GM12878 (cell line): Measurements from ENCODE around the gene GTPBP3. TPM values are rescaled to one million over a fixed set of nuclear protein-coding genes. Genes with fewer than 3 reads are reported as not detected.

Experiments used
- ATAC-seq: fragments of 200-7000 bp; cut with Tn5 transposase; 3 replicates; pipeline ENCODE4 v1.9.1; 2020; ENCODE audit warnings: mild to moderate bottlenecking, moderate library complexity
- BruUV-seq: library from RNA; stranded (reverse); fragments of 400-500 nt; replicated peaks from 2 replicates; lab custom pipeline; 2021; lab: Mats Ljungman, UMichigan
- CTCF ChIA-PET: fragments of 300-600 bp; sonication (Branson Sonifier 250); formaldehyde crosslinking; extraction: SDS; loops from one replicate; lab custom pipeline; 2021; ENCODE audit warnings: inconsistent platforms; lab: Yijun Ruan, JAX
- POLR2A ChIA-PET: fragments of 350-600 bp; formaldehyde crosslinking; extraction: SDS; loops from one replicate; lab custom pipeline; 2021; ENCODE audit warnings: inconsistent platforms; lab: Charles Lee
- RAD21 ChIA-PET: fragments of 300-600 bp; sonication (Branson Sonifier 250); formaldehyde crosslinking; loops from one replicate; lab custom pipeline; 2023; ENCODE audit warnings: antibody characterized with exemption; ENCODE audit not compliant: unreplicated experiment; lab: Charles Lee
- SMC1A ChIA-PET: fragments of 300-600 bp; sonication (Branson Sonifier 250); formaldehyde crosslinking; loops from one replicate; lab custom pipeline; 2023; ENCODE audit not compliant: unreplicated experiment, uncharacterized antibody; lab: Charles Lee
- DNase-seq: peaks from one replicate; pipeline ENCODE4 v3.0.0-alpha.2; 2011; ENCODE audit warnings: low read depth, low spot score
- FAIRE-seq: peaks from 3 replicates; lab custom pipeline; 2011; peaks lifted over from hg19 to GRCh38; lab: Jason Lieb, UNC
- H2AFZ ChIP-seq: 2 replicates; pipeline ENCODE4 v1.6.0; 2011; ENCODE audit warnings: low read depth, low read length, control low read depth; ENCODE audit not compliant: control insufficient read depth
- H3K27ac ChIP-seq: 2 replicates; pipeline ENCODE4 v1.5.1; 2011; ENCODE audit warnings: control low read depth; ENCODE audit not compliant: control insufficient read depth, insufficient read depth
- H3K27me3 ChIP-seq, 2 experiments: replicated peaks in 1 of 2; 2 replicates each; pipeline versions ENCODE4 v1.6.0 to v1.6.1; 2011; ENCODE audit warnings: low read length in 1 of 2; ENCODE audit not compliant: control insufficient read depth in 2 of 2, insufficient read depth in 2 of 2
- H3K36me3 ChIP-seq, 2 experiments: 2 replicates each; pipeline ENCODE4 v1.5.1; 2011; ENCODE audit warnings: low read length in 1 of 2; ENCODE audit not compliant: control insufficient read depth in 2 of 2, insufficient read depth in 2 of 2
- H3K4me1 ChIP-seq: 2 replicates; pipeline ENCODE4 v1.6.1; 2011; ENCODE audit warnings: mild to moderate bottlenecking, low read length, moderate library complexity, mixed read lengths; ENCODE audit not compliant: control insufficient read depth, insufficient read depth
- H3K4me2 ChIP-seq: 2 replicates; pipeline ENCODE4 v1.6.0; 2011; ENCODE audit warnings: control low read depth; ENCODE audit not compliant: control insufficient read depth, insufficient read depth
- H3K4me3 ChIP-seq: fragments of 200-600 bp; sonication (generic); 2 replicates; pipeline ENCODE4 v1.5.1; 2016
- H3K79me2 ChIP-seq: 2 replicates; pipeline ENCODE4 v1.6.0; 2011; ENCODE audit warnings: low read length; ENCODE audit not compliant: control insufficient read depth, insufficient read depth
- H3K9ac ChIP-seq: 2 replicates; pipeline ENCODE4 v1.8.0; 2011; ENCODE audit warnings: low read length, control low read depth, mixed read lengths; ENCODE audit not compliant: control insufficient read depth, insufficient read depth
- H3K9me3 ChIP-seq: replicated peaks from 3 replicates; pipeline ENCODE4 v1.5.1; 2011; ENCODE audit warnings: mild to moderate bottlenecking, low read length; ENCODE audit not compliant: control insufficient read depth, insufficient read depth
- H4K20me1 ChIP-seq: 2 replicates; pipeline ENCODE4 v1.6.0; 2011; ENCODE audit not compliant: control insufficient read depth, insufficient read depth
- BHLHE40 ChIP-seq, 2 experiments: fragments of 450-650 bp in 1 of 2; IDR thresholded peaks; 2 replicates each; pipeline ENCODE4 v1.6.1; 2011 to 2017; ENCODE audit warnings: low read depth in 2 of 2, borderline replicate concordance in 1 of 2, improper control_type of control experiment in 1 of 2, low read length in 1 of 2, mild to moderate bottlenecking in 1 of 2
- CREB1 ChIP-seq: IDR thresholded peaks from 2 replicates; pipeline ENCODE4 v1.6.1; 2012; ENCODE audit warnings: low read depth, mild to moderate bottlenecking, inconsistent platforms
- CREM ChIP-seq: IDR thresholded peaks from 2 replicates; pipeline ENCODE4 v1.6.1; 2014; ENCODE audit warnings: antibody characterized with exemption, low read depth
- GABPA ChIP-seq: IDR thresholded peaks from 2 replicates; pipeline ENCODE4 v1.6.1; 2014; ENCODE audit warnings: antibody characterized with exemption, low read depth, mild to moderate bottlenecking, inconsistent platforms
- HDAC6 ChIP-seq: fragments of 200-600 bp; sonication (generic); IDR thresholded peaks from one replicate; pipeline ENCODE4 v1.8.0; 2017; ENCODE audit warnings: antibody characterized with exemption; ENCODE audit not compliant: unreplicated experiment
- IKZF1 ChIP-seq: fragments of 450-650 bp; conservative IDR thresholded peaks from 2 replicates; pipeline ENCODE4 v1.6.1; 2017; ENCODE audit warnings: antibody characterized with exemption, mild to moderate bottlenecking
- NR2F1 ChIP-seq: fragments of 450-650 bp; conservative IDR thresholded peaks from 2 replicates; pipeline ENCODE4 v1.6.1; 2017; ENCODE audit warnings: mild to moderate bottlenecking
- SMARCA5 ChIP-seq: fragments of 450-650 bp; IDR thresholded peaks from 2 replicates; pipeline ENCODE4 v1.6.1; 2017; ENCODE audit warnings: mild to moderate bottlenecking
- SUPT20H ChIP-seq: IDR thresholded peaks from 2 replicates; pipeline ENCODE4 v1.6.1; 2011; ENCODE audit warnings: low read depth, mild to moderate bottlenecking, low read length, moderate library complexity, borderline replicate concordance; ENCODE audit not compliant: control insufficient read depth
- TCF3 ChIP-seq: IDR thresholded peaks from 2 replicates; pipeline ENCODE4 v1.6.1; 2012; ENCODE audit warnings: low read depth, mild to moderate bottlenecking, low read length, borderline replicate concordance; ENCODE audit not compliant: insufficient read depth
- ZNF207 ChIP-seq: fragments of 450-650 bp; IDR thresholded peaks from 2 replicates; pipeline ENCODE4 v1.6.1; 2014; ENCODE audit warnings: antibody characterized with exemption, mild to moderate bottlenecking, borderline replicate concordance
- WGBS: methylation state at CpG from one replicate; pipeline ENCODE4 v1.1.6; 2016; ENCODE audit warnings: low lambda C conversion rate; ENCODE audit not compliant: insufficient replicate concordance, insufficient coverage; ENCODE audit errors: missing lambda C conversion rate; 5-methylcytosine and 5-hydroxymethylcytosine counted together
- in situ Hi-C: fragments of 300-500 bp; cut with MboI; formaldehyde crosslinking; loops from 9 replicates; pipeline ENCODE4 v1.14.3; 2018; ENCODE audit warnings: mixed read lengths
- intact Hi-C: fragments of 100-400 bp; cut with micrococcal nuclease; formaldehyde crosslinking; loops from one replicate; pipeline ENCODE4 v1.14.2; 2022; ENCODE audit not compliant: unreplicated experiment
- polyA plus RNA-seq, 11 experiments: library from polyadenylated mRNA; depleted of rRNA in 4 of 11; unstranded in 6 of 11; stranded (reverse) in 5 of 11; fragments of >200 nt; fragmentation: Nextera tagmentation in 4 of 11; fragmentation: Illumina TruSeq in 1 of 11; extraction: Ambion mirVana in 4 of 11; extraction: Trizol in 1 of 11; gene quantifications; 1 replicate in 1 of 11; 2 replicates in 10 of 11; pipeline versions ENCODE4 v1.2.1 to v1.2.3, GENCODE V29; 2011 to 2016; ENCODE audit warnings: inconsistent platforms in 2 of 11, missing spikeins in 2 of 11, low read depth in 1 of 11
- total RNA-seq, 4 experiments: library from RNA; depleted of rRNA in 3 of 4; stranded (reverse); fragments of >200 nt in 3 of 4; fragmentation: Illumina TruSeq in 1 of 4; extraction: Trizol in 1 of 4; gene quantifications; 2 replicates each; pipeline versions ENCODE4 v1.2.1 to v1.2.3, GENCODE V29; 2013 to 2021
- TF ChIP-seq, protein P1 (sequence below): fragments of 450-650 bp; formaldehyde crosslinking; IDR thresholded peaks from 2 replicates; pipeline ENCODE4 v1.5.0; 2022; ENCODE audit warnings: mild to moderate bottlenecking, missing genetic modification characterization
- TF ChIP-seq, protein P2 (sequence below): fragments of 450-650 bp; IDR thresholded peaks from 2 replicates; pipeline ENCODE4 v1.6.1; 2016; ENCODE audit warnings: mild to moderate bottlenecking
- TF ChIP-seq, protein P3 (sequence below): fragments of 450-650 bp; IDR thresholded peaks from 2 replicates; pipeline ENCODE4 v1.6.1; 2017; ENCODE audit warnings: mild to moderate bottlenecking, moderate library complexity

The GTPBP3 gene
- total and polyA plus RNA-seq, 10 of the 15 experiments (the other 5 are each of a cell fraction or from before 2014, with no cell fraction given), result 2.9 to 46.8 (median 15.4) TPM

DNA sequence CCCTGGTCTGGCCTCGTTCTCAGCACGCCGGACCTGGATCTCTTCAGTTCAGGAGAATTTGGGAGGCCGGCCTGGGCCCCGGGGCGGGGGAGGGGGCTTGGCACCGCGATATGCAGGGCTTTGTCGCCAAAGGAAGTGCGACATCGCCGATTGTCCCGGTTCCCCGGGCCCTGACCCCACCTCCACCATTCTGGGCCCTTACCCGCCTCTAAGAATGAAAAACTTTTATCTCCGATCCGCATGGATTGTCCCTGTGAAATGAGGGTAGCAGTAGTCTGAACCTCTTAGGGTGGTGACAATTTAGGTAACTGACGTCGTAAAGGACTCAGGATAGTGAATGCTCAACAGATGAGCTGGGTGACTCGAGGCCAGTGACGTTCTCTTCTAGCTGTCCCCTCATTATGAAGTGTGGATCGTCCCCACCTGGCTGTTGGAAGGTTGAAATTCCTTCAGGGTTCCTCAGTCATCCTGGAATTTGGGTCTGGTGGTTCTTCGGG is 27.3 kb upstream of the GTPBP3 start:
- WGBS, result 11% methylated on average over 14 of the region's 23 CpGs
- DNase-seq (no peak), ATAC-seq (no peak), FAIRE-seq (no peak)
- H3K27me3 ChIP-seq, result no peaks in the 10 kb centered on the region
- peak overlapping the region; percentile 88 for H3K27ac ChIP-seq
- H2AFZ ChIP-seq, result peak overlapping the region; percentile 46; the same call in 1 of the 2 replicates
- peak overlapping the region; percentile 80 for H3K9ac ChIP-seq
- intact Hi-C loops, result loop anchor here (1.0 to 10.0 kb wide), 2 partner anchors 24 to 415 kb away; partner anchors contain the start of gene ANO8
- ChIA-PET POLR2A (interaction anchor here (1.2 to 2.9 kb wide), 4 partner anchors 17 to 95 kb away, joined by 3 to 24 read pairs (median 6); partner anchors contain the start of genes ANO8 and BST2), RAD21 (interaction anchor here (1.0 kb wide), 1 partner anchor 13 kb away, joined by 3 read pairs; no protein-coding TSS in a partner anchor), SMC1A (no interaction called here), CTCF (interaction anchor here (1.2 kb wide), 1 partner anchor 25 kb away, joined by 5 read pairs; no protein-coding TSS in a partner anchor)
- peaks cover 5 to 13% of the 10 kb centered on the region in 2 experiments; a peak in 3 of 4 replicates for H3K36me3 ChIP-seq
- in situ Hi-C loops, result no loop called here
- H3K79me2 ChIP-seq, result peaks cover 37% of the 10 kb centered on the region
- H3K4me1 ChIP-seq, result peaks cover 19% of the 10 kb centered on the region
- no TSS peak for BruUV-seq
- H4K20me1 ChIP-seq, result peaks cover 3% of the 10 kb centered on the region; the same call in 1 of the 2 replicates
- H3K4me2 ChIP-seq, result peak overlapping the region; percentile 98
- no peaks in the 10 kb centered on the region for H3K9me3 ChIP-seq
- H3K4me3 ChIP-seq, result peak overlapping the region; percentile 96
- no peak for TF ChIP-seq TCF3
- TF ChIP-seq ZNF207, result no peak
- TF ChIP-seq SUPT20H, result no peak
- TF ChIP-seq, protein P1, sequence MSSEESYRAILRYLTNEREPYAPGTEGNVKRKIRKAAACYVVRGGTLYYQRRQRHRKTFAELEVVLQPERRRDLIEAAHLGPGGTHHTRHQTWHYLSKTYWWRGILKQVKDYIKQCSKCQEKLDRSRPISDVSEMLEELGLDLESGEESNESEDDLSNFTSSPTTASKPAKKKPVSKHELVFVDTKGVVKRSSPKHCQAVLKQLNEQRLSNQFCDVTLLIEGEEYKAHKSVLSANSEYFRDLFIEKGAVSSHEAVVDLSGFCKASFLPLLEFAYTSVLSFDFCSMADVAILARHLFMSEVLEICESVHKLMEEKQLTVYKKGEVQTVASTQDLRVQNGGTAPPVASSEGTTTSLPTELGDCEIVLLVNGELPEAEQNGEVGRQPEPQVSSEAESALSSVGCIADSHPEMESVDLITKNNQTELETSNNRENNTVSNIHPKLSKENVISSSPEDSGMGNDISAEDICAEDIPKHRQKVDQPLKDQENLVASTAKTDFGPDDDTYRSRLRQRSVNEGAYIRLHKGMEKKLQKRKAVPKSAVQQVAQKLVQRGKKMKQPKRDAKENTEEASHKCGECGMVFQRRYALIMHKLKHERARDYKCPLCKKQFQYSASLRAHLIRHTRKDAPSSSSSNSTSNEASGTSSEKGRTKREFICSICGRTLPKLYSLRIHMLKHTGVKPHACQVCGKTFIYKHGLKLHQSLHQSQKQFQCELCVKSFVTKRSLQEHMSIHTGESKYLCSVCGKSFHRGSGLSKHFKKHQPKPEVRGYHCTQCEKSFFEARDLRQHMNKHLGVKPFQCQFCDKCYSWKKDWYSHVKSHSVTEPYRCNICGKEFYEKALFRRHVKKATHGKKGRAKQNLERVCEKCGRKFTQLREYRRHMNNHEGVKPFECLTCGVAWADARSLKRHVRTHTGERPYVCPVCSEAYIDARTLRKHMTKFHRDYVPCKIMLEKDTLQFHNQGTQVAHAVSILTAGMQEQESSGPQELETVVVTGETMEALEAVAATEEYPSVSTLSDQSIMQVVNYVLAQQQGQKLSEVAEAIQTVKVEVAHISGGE (CRISPR knock-in tag), result peak; percentile 77
- no peak for TF ChIP-seq IKZF1
- 0 out of 2 replicates have a peak, but pooled peaks have one; percentile 0 for TF ChIP-seq SMARCA5
- TF ChIP-seq, protein P2, sequence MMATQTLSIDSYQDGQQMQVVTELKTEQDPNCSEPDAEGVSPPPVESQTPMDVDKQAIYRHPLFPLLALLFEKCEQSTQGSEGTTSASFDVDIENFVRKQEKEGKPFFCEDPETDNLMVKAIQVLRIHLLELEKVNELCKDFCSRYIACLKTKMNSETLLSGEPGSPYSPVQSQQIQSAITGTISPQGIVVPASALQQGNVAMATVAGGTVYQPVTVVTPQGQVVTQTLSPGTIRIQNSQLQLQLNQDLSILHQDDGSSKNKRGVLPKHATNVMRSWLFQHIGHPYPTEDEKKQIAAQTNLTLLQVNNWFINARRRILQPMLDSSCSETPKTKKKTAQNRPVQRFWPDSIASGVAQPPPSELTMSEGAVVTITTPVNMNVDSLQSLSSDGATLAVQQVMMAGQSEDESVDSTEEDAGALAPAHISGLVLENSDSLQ, result no peak
- peak; percentile 46; the same call in 1 of the 2 replicates for TF ChIP-seq CREM
- TF ChIP-seq NR2F1, result 0 out of 2 replicates have a peak, but pooled peaks have one; percentile 57
- peak; percentile 80; the same call in 1 of the 2 replicates for TF ChIP-seq GABPA
- no peak for TF ChIP-seq BHLHE40 (IDR thresholded peaks at IDR 0.05; ENCODE audit: borderline replicate concordance in 1 of 2, low read depth in 2 of 2, low read length in 1 of 2)
- TF ChIP-seq CREB1, result peak; percentile 67; the same call in 1 of the 2 replicates
- TF ChIP-seq HDAC6, result no peak
- TF ChIP-seq, protein P3, sequence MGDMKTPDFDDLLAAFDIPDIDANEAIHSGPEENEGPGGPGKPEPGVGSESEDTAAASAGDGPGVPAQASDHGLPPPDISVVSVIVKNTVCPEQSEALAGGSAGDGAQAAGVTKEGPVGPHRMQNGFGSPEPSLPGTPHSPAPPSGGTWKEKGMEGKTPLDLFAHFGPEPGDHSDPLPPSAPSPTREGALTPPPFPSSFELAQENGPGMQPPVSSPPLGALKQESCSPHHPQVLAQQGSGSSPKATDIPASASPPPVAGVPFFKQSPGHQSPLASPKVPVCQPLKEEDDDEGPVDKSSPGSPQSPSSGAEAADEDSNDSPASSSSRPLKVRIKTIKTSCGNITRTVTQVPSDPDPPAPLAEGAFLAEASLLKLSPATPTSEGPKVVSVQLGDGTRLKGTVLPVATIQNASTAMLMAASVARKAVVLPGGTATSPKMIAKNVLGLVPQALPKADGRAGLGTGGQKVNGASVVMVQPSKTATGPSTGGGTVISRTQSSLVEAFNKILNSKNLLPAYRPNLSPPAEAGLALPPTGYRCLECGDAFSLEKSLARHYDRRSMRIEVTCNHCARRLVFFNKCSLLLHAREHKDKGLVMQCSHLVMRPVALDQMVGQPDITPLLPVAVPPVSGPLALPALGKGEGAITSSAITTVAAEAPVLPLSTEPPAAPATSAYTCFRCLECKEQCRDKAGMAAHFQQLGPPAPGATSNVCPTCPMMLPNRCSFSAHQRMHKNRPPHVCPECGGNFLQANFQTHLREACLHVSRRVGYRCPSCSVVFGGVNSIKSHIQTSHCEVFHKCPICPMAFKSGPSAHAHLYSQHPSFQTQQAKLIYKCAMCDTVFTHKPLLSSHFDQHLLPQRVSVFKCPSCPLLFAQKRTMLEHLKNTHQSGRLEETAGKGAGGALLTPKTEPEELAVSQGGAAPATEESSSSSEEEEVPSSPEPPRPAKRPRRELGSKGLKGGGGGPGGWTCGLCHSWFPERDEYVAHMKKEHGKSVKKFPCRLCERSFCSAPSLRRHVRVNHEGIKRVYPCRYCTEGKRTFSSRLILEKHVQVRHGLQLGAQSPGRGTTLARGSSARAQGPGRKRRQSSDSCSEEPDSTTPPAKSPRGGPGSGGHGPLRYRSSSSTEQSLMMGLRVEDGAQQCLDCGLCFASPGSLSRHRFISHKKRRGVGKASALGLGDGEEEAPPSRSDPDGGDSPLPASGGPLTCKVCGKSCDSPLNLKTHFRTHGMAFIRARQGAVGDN, result no peak
